ENCODE measurements around the gene MSRB3. TPM values are rescaled to one million over a fixed set of nuclear protein-coding genes. Genes with fewer than 3 reads are reported as not detected.

The MSRB3 gene
- total and polyA plus RNA-seq, 12 donors: 44.7 to 169 (median 119) TPM

DNA sequence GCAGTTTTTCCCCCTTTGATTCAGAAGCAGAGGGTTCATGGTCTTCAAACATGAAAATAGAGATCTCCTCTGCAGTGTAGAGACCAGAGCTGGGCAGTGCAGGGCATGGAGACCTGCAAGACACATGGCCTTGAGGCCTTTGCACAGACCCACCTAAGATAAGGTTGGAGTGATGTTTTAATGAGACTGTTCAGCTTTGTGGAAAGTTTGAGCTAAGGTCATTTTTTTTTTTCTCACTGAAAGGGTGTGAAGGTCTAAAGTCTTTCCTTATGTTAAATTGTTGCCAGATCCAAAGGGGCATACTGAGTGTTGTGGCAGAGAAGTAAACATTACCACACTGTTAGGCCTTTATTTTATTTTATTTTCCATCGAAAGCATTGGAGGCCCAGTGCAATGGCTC, 185.1 kb downstream of the MSRB3 start:
- ATAC-seq: no peak
- no peak overlapping the region for H3K27ac ChIP-seq
- WGBS, 2 donors: 96 to 100% methylated on average over 1 of the region's 1 CpG
- intact Hi-C loops (cut with DNase I): no loop called here
- H3K36me3 ChIP-seq: peaks cover 0 to 65% (median 5%) of the 10 kb centered on the region in 9 donors
- TF ChIP-seq, protein P1, sequence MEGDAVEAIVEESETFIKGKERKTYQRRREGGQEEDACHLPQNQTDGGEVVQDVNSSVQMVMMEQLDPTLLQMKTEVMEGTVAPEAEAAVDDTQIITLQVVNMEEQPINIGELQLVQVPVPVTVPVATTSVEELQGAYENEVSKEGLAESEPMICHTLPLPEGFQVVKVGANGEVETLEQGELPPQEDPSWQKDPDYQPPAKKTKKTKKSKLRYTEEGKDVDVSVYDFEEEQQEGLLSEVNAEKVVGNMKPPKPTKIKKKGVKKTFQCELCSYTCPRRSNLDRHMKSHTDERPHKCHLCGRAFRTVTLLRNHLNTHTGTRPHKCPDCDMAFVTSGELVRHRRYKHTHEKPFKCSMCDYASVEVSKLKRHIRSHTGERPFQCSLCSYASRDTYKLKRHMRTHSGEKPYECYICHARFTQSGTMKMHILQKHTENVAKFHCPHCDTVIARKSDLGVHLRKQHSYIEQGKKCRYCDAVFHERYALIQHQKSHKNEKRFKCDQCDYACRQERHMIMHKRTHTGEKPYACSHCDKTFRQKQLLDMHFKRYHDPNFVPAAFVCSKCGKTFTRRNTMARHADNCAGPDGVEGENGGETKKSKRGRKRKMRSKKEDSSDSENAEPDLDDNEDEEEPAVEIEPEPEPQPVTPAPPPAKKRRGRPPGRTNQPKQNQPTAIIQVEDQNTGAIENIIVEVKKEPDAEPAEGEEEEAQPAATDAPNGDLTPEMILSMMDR (IDR thresholded peaks at IDR 0.05): no peak
- no peaks in the 10 kb centered on the region for H3K4me1 ChIP-seq
- no peak overlapping the region for H3K4me3 ChIP-seq
- no peaks in the 10 kb centered on the region for H3K27me3 ChIP-seq
- no peaks in the 10 kb centered on the region for H3K9me3 ChIP-seq
- no peak for DNase-seq

DNA sequence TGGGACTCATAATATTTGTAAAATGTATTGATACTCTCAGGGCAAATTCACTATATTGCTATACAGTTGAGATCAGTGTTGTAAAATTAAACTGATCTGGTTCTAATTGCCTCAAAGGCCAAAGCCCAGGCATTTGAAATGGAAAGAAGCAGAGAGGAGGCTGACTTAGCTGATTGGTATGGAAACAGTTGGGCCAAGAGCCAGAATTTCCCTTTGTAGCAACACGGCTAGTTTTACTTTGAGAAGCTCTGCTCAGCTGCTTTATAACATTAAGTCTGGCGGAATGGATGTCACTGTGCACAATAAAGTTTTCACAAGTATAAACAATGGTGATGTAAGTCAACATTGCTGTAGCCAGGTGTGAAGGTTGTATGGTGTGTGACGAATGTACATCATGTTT, 186.4 kb downstream of the MSRB3 start:
- H3K4me3 ChIP-seq: no peak overlapping the region
- H3K36me3 ChIP-seq: peaks cover 0 to 53% (median 5%) of the 10 kb centered on the region in 9 donors
- ATAC-seq (no peak), DNase-seq (no peak)
- H3K27ac ChIP-seq: no peak overlapping the region
- WGBS, 2 donors: 71 to 75% methylated on average over 3 of the region's 3 CpGs
- intact Hi-C loops (cut with DNase I): no loop called here
- TF ChIP-seq, protein P1 (IDR thresholded peaks at IDR 0.05): no peak
- H3K27me3 ChIP-seq: no peaks in the 10 kb centered on the region
- H3K9me3 ChIP-seq: no peaks in the 10 kb centered on the region
- H3K4me1 ChIP-seq: no peaks in the 10 kb centered on the region

DNA sequence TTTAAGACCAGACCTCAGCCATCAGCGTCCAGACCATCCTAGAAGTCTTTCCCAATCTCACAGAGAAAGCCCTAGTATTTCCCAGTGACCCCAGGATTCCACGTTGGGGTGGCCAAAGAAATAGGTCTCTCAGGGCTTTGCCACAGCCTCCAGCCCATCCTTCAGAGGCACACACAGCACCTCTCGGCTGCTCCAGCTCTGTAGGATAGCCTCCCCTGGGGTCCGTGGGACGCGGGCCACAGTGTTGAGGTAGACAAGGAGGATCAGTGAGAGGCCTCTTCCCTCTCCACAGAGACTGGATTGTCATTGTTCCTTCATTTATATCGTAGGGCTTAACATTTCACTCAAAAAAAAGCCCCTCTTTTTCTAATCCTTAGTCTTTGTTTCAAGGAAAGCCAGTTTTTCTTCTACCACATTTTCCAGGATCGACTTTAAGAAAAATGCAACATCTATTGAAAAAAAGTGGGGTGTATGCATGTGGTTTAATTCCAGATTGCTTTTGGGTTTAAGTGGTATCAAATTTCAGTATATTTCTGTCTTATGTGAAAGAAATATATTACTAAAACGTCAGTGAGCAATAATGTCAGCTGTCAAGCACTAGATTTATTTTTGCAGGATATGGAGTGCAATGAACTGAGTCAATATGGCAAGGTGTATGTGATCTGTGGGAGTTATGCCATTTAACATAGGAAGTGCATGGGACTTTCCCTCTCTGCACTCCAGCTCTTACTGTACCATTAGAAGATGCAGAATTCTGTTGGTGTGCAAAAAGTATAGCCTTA, 187.5 kb downstream of the MSRB3 start:
- no peak overlapping the region for H3K4me3 ChIP-seq
- TF ChIP-seq, protein P1 (IDR thresholded peaks at IDR 0.05): no peak
- H3K36me3 ChIP-seq: peaks cover 0 to 47% (median 5%) of the 10 kb centered on the region in 9 donors
- no peak overlapping the region for H3K27ac ChIP-seq
- ATAC-seq: peak in 1 of 8 donors; percentile 53
- H3K9me3 ChIP-seq: no peaks in the 10 kb centered on the region
- no peaks in the 10 kb centered on the region for H3K4me1 ChIP-seq
- H3K27me3 ChIP-seq: no peaks in the 10 kb centered on the region
- 86 to 89% methylated on average over 9 of the region's 9 CpGs for WGBS, 2 donors
- intact Hi-C loops (cut with DNase I): no loop called here
- no peak for DNase-seq

DNA sequence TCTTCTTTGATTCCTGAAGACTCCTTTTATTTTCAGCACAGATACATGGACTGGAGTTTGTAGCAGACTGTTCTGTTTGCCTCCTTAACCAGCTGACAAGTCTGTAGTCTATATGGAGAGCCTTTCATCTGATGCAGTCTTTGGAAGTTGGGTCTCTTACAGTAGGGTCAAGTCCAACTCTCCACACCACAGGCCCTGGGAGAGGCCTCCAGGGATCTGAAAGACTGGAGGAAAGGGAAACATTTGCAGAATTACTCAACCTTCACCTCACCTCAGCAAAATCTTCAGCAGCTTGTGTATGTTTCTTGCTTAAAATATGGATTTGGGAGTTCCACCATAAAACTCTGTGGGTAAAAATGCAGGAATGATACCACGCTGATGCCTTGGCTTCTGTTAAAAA, 188.4 kb downstream of the MSRB3 start:
- DNase-seq (no peak), ATAC-seq (no peak)
- WGBS, 2 donors: 83% methylated on average over 1 of the region's 1 CpG
- intact Hi-C loops (cut with DNase I): no loop called here
- TF ChIP-seq, protein P1 (IDR thresholded peaks at IDR 0.05): no peak
- Histone ChIP-seq H3K9me3 (no peaks in the 10 kb centered on the region), H3K27ac (no peak overlapping the region), H3K27me3 (no peaks in the 10 kb centered on the region), H3K4me1 (no peaks in the 10 kb centered on the region), H3K4me3 (no peak overlapping the region), H3K36me3 (peaks cover 0 to 43% (median 5%) of the 10 kb centered on the region in 9 donors)
